ENCODE data around the gene RNF157.
A peak's percentile ranks its signal among the peaks of the same experiment; 100 is the strongest.

The RNF157 gene

DNA sequence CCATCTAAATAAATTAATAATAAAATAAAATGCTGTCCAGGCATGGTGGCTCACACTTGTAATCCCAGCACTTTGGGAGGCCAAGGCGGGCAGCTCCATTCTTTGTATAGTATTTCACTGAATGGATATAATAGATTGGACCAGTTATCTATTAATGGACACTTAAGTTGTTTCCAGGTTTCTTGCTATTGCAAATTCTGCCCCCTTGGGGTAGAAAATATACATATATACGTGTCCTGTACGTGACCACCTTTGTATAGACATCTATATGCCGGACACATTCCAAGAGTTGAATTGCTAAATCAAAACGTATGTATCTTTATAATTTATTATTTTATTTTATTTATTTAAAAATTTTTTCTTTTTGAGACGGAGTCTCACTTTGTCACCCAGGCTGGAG is 132.8 kb downstream of the RNF157 start:
- Histone ChIP-seq H4K20me1 (ENCODE audit: insufficient read depth) (no peaks in the 10 kb centered on the region), H3K36me3 (ENCODE audit: insufficient read depth) (no peaks in the 10 kb centered on the region), H3K4me3 (IDR thresholded peaks at IDR 0.05; ENCODE audit: insufficient read depth, low read depth, low read length) (no peak overlapping the region), H3K4me1 (ENCODE audit: low read depth, poor library complexity, severe bottlenecking) (peaks cover 12% of the 10 kb centered on the region), H3K79me2 (ENCODE audit: insufficient read depth, low read depth) (0 out of 2 replicates have a peak, but pooled peaks cover 7% of the 10 kb centered on the region), H3K27me3 (ENCODE audit: insufficient read depth, low read depth) (no peaks in the 10 kb centered on the region), H3K4me2 (no peak overlapping the region), H3K27ac (no peak overlapping the region), H3K9ac (no peak overlapping the region), H2AFZ (ENCODE audit: low read depth) (no peak overlapping the region)
- TF ChIP-seq, protein P1, sequence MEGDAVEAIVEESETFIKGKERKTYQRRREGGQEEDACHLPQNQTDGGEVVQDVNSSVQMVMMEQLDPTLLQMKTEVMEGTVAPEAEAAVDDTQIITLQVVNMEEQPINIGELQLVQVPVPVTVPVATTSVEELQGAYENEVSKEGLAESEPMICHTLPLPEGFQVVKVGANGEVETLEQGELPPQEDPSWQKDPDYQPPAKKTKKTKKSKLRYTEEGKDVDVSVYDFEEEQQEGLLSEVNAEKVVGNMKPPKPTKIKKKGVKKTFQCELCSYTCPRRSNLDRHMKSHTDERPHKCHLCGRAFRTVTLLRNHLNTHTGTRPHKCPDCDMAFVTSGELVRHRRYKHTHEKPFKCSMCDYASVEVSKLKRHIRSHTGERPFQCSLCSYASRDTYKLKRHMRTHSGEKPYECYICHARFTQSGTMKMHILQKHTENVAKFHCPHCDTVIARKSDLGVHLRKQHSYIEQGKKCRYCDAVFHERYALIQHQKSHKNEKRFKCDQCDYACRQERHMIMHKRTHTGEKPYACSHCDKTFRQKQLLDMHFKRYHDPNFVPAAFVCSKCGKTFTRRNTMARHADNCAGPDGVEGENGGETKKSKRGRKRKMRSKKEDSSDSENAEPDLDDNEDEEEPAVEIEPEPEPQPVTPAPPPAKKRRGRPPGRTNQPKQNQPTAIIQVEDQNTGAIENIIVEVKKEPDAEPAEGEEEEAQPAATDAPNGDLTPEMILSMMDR (conservative IDR thresholded peaks at IDR 0.05; ENCODE audit: low read depth, low read length), result no peak; the same call in 1 of the 2 replicates

DNA sequence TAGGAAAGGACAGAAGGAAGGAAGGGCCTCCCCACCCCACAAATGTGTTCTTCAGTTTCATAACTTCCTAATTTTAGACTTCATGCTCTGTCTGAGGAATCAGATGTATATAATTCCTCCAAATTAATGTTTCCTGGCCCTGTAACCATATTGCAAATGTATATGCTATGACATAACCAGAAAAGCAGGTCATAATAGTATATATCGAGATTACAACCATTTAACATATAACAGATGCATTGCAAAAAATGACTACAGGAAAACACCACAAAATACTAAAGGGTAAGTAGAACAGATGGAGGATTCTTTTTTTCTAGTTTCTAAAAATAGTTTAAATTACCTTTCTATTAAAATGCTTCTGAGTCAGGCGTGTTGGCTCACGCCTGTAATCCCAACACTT is 133.6 kb downstream of the RNF157 start:
- H3K36me3 ChIP-seq (ENCODE audit: insufficient read depth), result no peaks in the 10 kb centered on the region
- H3K4me1 ChIP-seq (ENCODE audit: low read depth, poor library complexity, severe bottlenecking), result peaks cover 14% of the 10 kb centered on the region
- H3K4me3 ChIP-seq (IDR thresholded peaks at IDR 0.05; ENCODE audit: insufficient read depth, low read depth, low read length), result no peak overlapping the region
- TF ChIP-seq, protein P1 (conservative IDR thresholded peaks at IDR 0.05; ENCODE audit: low read depth, low read length), result no peak
- H3K4me2 ChIP-seq, result no peak overlapping the region
- H4K20me1 ChIP-seq (ENCODE audit: insufficient read depth), result no peaks in the 10 kb centered on the region
- H3K27me3 ChIP-seq (ENCODE audit: insufficient read depth, low read depth), result no peaks in the 10 kb centered on the region
- H3K27ac ChIP-seq, result no peak overlapping the region
- H3K9ac ChIP-seq, result no peak overlapping the region
- peaks cover 14% of the 10 kb centered on the region; the same call in 1 of the 2 replicates for H3K79me2 ChIP-seq (ENCODE audit: insufficient read depth, low read depth)
- H2AFZ ChIP-seq (ENCODE audit: low read depth), result no peak overlapping the region

DNA sequence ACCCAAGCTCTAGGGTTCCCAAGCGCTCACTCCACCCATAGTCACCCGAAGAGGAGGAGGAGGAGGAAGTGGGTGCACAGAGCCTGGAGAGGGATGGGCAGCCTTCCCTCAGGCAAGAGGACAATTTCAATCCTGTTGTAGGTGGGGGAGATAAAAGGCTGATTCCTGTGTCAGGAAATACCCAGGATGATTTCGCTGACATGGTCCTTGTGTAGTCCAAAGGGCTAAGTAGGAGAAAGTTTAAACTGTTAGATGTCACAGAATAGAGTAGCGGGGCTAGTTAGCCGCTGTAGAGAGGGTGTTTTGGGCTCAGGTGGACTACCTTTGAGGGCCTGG is 135.4 kb downstream of the RNF157 start:
- no peaks in the 10 kb centered on the region for H4K20me1 ChIP-seq (ENCODE audit: insufficient read depth)
- peak overlapping the region; percentile 65; the same call in 1 of the 2 replicates for H2AFZ ChIP-seq (ENCODE audit: low read depth)
- no peak overlapping the region for H3K4me3 ChIP-seq (IDR thresholded peaks at IDR 0.05; ENCODE audit: insufficient read depth, low read depth, low read length)
- TF ChIP-seq, protein P1 (conservative IDR thresholded peaks at IDR 0.05; ENCODE audit: low read depth, low read length), result no peak
- no peak overlapping the region for H3K9ac ChIP-seq
- no peak overlapping the region for H3K27ac ChIP-seq
- peaks cover 14% of the 10 kb centered on the region; the same call in 1 of the 2 replicates for H3K79me2 ChIP-seq (ENCODE audit: insufficient read depth, low read depth)
- H3K4me1 ChIP-seq (ENCODE audit: low read depth, poor library complexity, severe bottlenecking), result peaks cover 14% of the 10 kb centered on the region
- H3K4me2 ChIP-seq, result no peak overlapping the region
- H3K27me3 ChIP-seq (ENCODE audit: insufficient read depth, low read depth), result no peaks in the 10 kb centered on the region
- no peaks in the 10 kb centered on the region; the same call in 1 of the 2 replicates for H3K36me3 ChIP-seq (ENCODE audit: insufficient read depth)

DNA sequence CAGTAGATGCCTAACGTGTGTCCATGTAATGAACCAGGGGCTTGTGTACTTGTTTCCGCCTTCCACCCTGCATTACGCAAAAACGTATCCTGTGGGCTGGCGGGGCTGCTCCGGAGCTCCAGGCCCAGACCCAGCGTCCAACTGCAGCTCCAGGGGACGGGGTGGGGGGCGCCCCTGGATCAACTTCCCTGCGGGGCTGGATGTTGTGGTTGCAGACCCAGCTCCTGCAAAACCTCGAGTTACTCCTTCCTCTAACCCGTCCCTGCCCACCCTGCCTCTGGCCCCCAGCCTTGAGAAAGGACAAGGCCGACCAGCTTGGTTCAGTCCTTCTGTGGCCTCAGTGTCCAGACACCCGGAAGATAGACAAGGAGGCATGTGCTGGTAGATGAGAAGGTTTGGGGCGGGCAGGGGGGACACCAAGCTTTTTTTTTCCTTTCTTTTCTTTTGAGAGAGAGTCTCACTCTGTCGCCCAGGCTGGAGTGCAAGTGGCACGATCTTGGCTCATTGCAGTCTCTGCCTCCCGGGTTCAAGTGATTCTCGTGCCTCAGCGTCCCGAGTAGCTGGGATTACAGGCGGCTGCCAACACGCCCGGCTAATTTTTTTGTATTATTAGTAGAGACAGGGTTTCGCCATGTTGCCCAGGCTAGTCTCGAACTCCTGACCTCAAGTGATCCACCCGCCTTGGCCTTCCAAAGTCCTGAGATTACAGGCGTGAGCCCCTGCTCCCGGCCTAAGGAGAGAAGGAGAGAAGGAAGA is 136.0 kb downstream of the RNF157 start:
- Histone ChIP-seq H3K27me3 (ENCODE audit: insufficient read depth, low read depth) (no peaks in the 10 kb centered on the region), H3K4me2 (peak overlapping the region; percentile 88), H4K20me1 (ENCODE audit: insufficient read depth) (no peaks in the 10 kb centered on the region), H3K4me1 (ENCODE audit: low read depth, poor library complexity, severe bottlenecking) (peaks cover 14% of the 10 kb centered on the region), H2AFZ (ENCODE audit: low read depth) (peak overlapping the region; percentile 65), H3K79me2 (ENCODE audit: insufficient read depth, low read depth) (peaks cover 14% of the 10 kb centered on the region; the same call in 1 of the 2 replicates), H3K4me3 (IDR thresholded peaks at IDR 0.05; ENCODE audit: insufficient read depth, low read depth, low read length) (no peak overlapping the region), H3K27ac (peak overlapping the region; percentile 22; the same call in 1 of the 2 replicates), H3K36me3 (ENCODE audit: insufficient read depth) (no peaks in the 10 kb centered on the region; the same call in 1 of the 2 replicates), H3K9ac (peak overlapping the region; percentile 59; the same call in 1 of the 2 replicates)
- TF ChIP-seq, protein P1 (conservative IDR thresholded peaks at IDR 0.05; ENCODE audit: low read depth, low read length), result no peak

Measured in KMS-11 (cell line).